Uterus (tissue), 4 donors: ENCODE results near the gene ASB6. TPM values are rescaled to one million over a fixed set of nuclear protein-coding genes. Genes with fewer than 3 reads are reported as not detected.

Source experiments
- DNase-seq, 2 donors: peaks; one replicate each; pipeline ENCODE4 v3.0.0-alpha.2; 2019 to 2020
- H3K27ac ChIP-seq, 2 donors: fragments of 200-600 bp; sonication (generic); 1 replicate in 1 of 2; 2 replicates in 1 of 2; pipeline ENCODE4 v1.5.1; 2016 to 2018
- H3K27me3 ChIP-seq, 2 donors: fragments of 200-600 bp; sonication (generic); one replicate each; pipeline ENCODE4 v1.5.1; 2018 to 2019; ENCODE audit warnings: control low read depth in 1 of 2
- H3K36me3 ChIP-seq, 2 donors: fragments of 200-600 bp; sonication (generic); one replicate each; pipeline ENCODE4 v1.5.1; 2019; ENCODE audit warnings: control low read depth in 1 of 2
- H3K4me1 ChIP-seq, 2 donors: fragments of 200-600 bp; sonication (generic); one replicate each; pipeline ENCODE4 v1.5.1; 2018 to 2019; ENCODE audit warnings: control low read depth in 1 of 2
- H3K4me3 ChIP-seq, 2 donors: fragments of 200-600 bp; sonication (generic); 1 replicate in 1 of 2; 2 replicates in 1 of 2; pipeline ENCODE4 v1.5.1; 2018 to 2019; ENCODE audit warnings: mild to moderate bottlenecking in 1 of 2
- H3K9me3 ChIP-seq, 2 donors: fragments of 200-600 bp; sonication (generic); one replicate each; pipeline ENCODE4 v1.5.1; 2019; ENCODE audit warnings: control low read depth in 1 of 2
- CTCF ChIP-seq, 4 experiments: fragments of 200-600 bp in 2 of 4; fragments of 450-650 bp in 2 of 4; sonication (generic) in 2 of 4; IDR thresholded peaks; one replicate each; pipeline ENCODE4 v1.5.1; 2016 to 2019; ENCODE audit warnings: antibody characterized with exemption in 4 of 4, mild to moderate bottlenecking in 2 of 4, moderate library complexity in 1 of 4
- POLR2A ChIP-seq, 2 donors: fragments of 450-650 bp; IDR thresholded peaks; one replicate each; pipeline ENCODE4 v1.6.1; 2016; ENCODE audit warnings: antibody characterized with exemption in 2 of 2, mild to moderate bottlenecking in 1 of 2, moderate library complexity in 1 of 2
- intact Hi-C: fragments of 100-400 bp; cut with DNase I; formaldehyde crosslinking; loops from one replicate; pipeline ENCODE4 v1.15.1; 2023; ENCODE audit warnings: low total_unique reads
- total RNA-seq, 4 donors: library from RNA; depleted of rRNA in 3 of 4; stranded (reverse); fragments of >200 nt in 3 of 4; gene quantifications; one replicate each; pipeline versions ENCODE4 v1.1.0 to v1.2.4, GENCODE V29; 2014 to 2023
- donor health status: DM: yes; HTN: yes; CAD: no.

ASB6 gene
- total RNA-seq, 4 donors from 2014 or later = 1.3 to 20.3 (median 8.5) TPM

- H3K4me1 ChIP-seq = no peaks in the 10 kb centered on the region
- no peak for DNase-seq
- H3K27me3 ChIP-seq = no peaks in the 10 kb centered on the region
- intact Hi-C loops = no loop called here
- TF ChIP-seq CTCF (IDR thresholded peaks at IDR 0.05) (no peak), POLR2A (IDR thresholded peaks at IDR 0.05) (no peak)
- H3K9me3 ChIP-seq = no peaks in the 10 kb centered on the region
- H3K4me3 ChIP-seq = no peak overlapping the region
- no peaks in the 10 kb centered on the region for H3K36me3 ChIP-seq
- no peak overlapping the region for H3K27ac ChIP-seq
Observed at GRCh38 chr9:129617167-129617566, 24.8 kb downstream of the ASB6 start.

GRCh38 chr9:129615407-129616285, 26.3 kb downstream of the ASB6 start:
- intact Hi-C loops = no loop called here
- Histone ChIP-seq H3K27me3 (no peaks in the 10 kb centered on the region), H3K9me3 (no peaks in the 10 kb centered on the region), H3K36me3 (no peaks in the 10 kb centered on the region), H3K27ac (no peak overlapping the region), H3K4me1 (peaks cover 0 to 6% of the 10 kb centered on the region in 2 donors), H3K4me3 (no peak overlapping the region)
- no peak for DNase-seq
- TF ChIP-seq POLR2A (IDR thresholded peaks at IDR 0.05) (no peak), CTCF (IDR thresholded peaks at IDR 0.05) (no peak)

GRCh38 chr9:129614932-129615331, 27.0 kb downstream of the ASB6 start:
- peaks cover 0 to 7% of the 10 kb centered on the region in 2 donors for H3K4me1 ChIP-seq
- no peak for DNase-seq
- no peaks in the 10 kb centered on the region for H3K36me3 ChIP-seq
- no peaks in the 10 kb centered on the region for H3K27me3 ChIP-seq
- no peak overlapping the region for H3K27ac ChIP-seq
- no peaks in the 10 kb centered on the region for H3K9me3 ChIP-seq
- H3K4me3 ChIP-seq = no peak overlapping the region
- TF ChIP-seq POLR2A (IDR thresholded peaks at IDR 0.05) (no peak), CTCF (IDR thresholded peaks at IDR 0.05) (no peak)
- intact Hi-C loops = loop anchor here (5.0 kb wide), 1 partner anchor 478 kb away; no protein-coding TSS in a partner anchor

- Histone ChIP-seq H3K9me3 (no peaks in the 10 kb centered on the region), H3K27ac (no peak overlapping the region), H3K36me3 (no peaks in the 10 kb centered on the region), H3K4me1 (peaks cover 0 to 12% of the 10 kb centered on the region in 2 donors), H3K27me3 (no peaks in the 10 kb centered on the region), H3K4me3 (no peak overlapping the region)
- intact Hi-C loops = loop anchor here (5.0 kb wide), 1 partner anchor 476 kb away; no protein-coding TSS in a partner anchor
- TF ChIP-seq CTCF (IDR thresholded peaks at IDR 0.05) (no peak), POLR2A (IDR thresholded peaks at IDR 0.05) (no peak)
- no peak for DNase-seq
Observed at GRCh38 chr9:129613520-129614175, 28.3 kb downstream of the ASB6 start.
